SU-DHL-6 (cell line): ENCODE data around the gene FHOD3.

Experiments
- H2AFZ ChIP-seq: fragments of 200-600 bp; sonication (generic); 2 replicates; pipeline ENCODE4 v1.6.1; 2014; ENCODE audit warnings: low read depth, mild to moderate bottlenecking, moderate library complexity, mixed read lengths, antibody characterized with exemption, low read length; ENCODE audit not compliant: severe bottlenecking
- H3F3A ChIP-seq: fragments of 200-600 bp; shearing (Covaris generic); 2 replicates; pipeline ENCODE4 v1.6.0; 2016; ENCODE audit warnings: antibody characterized with exemption, mild to moderate bottlenecking; ENCODE audit not compliant: insufficient read depth
- H3K27ac ChIP-seq: fragments of 200-600 bp; sonication (generic); 2 replicates; pipeline ENCODE4 v1.5.1; 2016; ENCODE audit warnings: low read depth, mild to moderate bottlenecking, low read length, moderate library complexity, mixed read lengths
- H3K27me3 ChIP-seq: fragments of 200-600 bp; sonication (generic), shearing (Covaris generic); 2 replicates; pipeline ENCODE4 v1.6.0; 2014; ENCODE audit warnings: mild to moderate bottlenecking, low read length
- H3K36me3 ChIP-seq: fragments of 200-600 bp; sonication (generic); 2 replicates; pipeline ENCODE4 v1.6.1; 2014; ENCODE audit warnings: mild to moderate bottlenecking, low read length, mixed read lengths
- H3K4me2 ChIP-seq: fragments of 300-600, 200-600 bp; shearing (Covaris generic), sonication (generic); 2 replicates; pipeline ENCODE4 v1.6.0; 2014; ENCODE audit warnings: low read length, low read depth, mild to moderate bottlenecking; ENCODE audit not compliant: poor library complexity, severe bottlenecking
- H3K4me3 ChIP-seq: fragments of 200-600 bp; sonication (generic); 2 replicates; pipeline ENCODE4 v1.5.1; 2014; ENCODE audit warnings: antibody characterized with exemption, low read length, mild to moderate bottlenecking, mixed read lengths; ENCODE audit not compliant: insufficient read depth, poor library complexity, severe bottlenecking
- H3K79me2 ChIP-seq: fragments of 200-600 bp; sonication (generic); 2 replicates; pipeline ENCODE4 v1.6.1; 2014; ENCODE audit warnings: mild to moderate bottlenecking, low read length, moderate library complexity; ENCODE audit not compliant: insufficient read depth
- H3K9ac ChIP-seq: fragments of 200-600 bp; sonication (generic); 2 replicates; pipeline ENCODE4 v1.7.0; 2014; ENCODE audit warnings: mild to moderate bottlenecking, low read length
- H3K9me2 ChIP-seq: fragments of 200-600 bp; sonication (generic); replicated peaks from 2 replicates; pipeline ENCODE4 v1.6.1; 2014; ENCODE audit warnings: low read length; ENCODE audit not compliant: insufficient read depth
- H3K9me3 ChIP-seq: fragments of 200-600 bp; sonication (generic); 2 replicates; pipeline ENCODE4 v1.6.1; 2014; ENCODE audit warnings: low read length, mixed read lengths; ENCODE audit not compliant: insufficient read depth
- H4K20me1 ChIP-seq: fragments of 200-600 bp; sonication (generic); 2 replicates; pipeline ENCODE4 v1.6.1; 2014; ENCODE audit warnings: low read depth, mild to moderate bottlenecking, antibody characterized with exemption, low read length, moderate library complexity, mixed read lengths
- EZH2phosphoT487 ChIP-seq: fragments of 200-600 bp; sonication (generic), shearing (Covaris generic); conservative IDR thresholded peaks from 2 replicates; pipeline ENCODE4 v1.6.1; 2018; ENCODE audit warnings: mild to moderate bottlenecking, antibody characterized with exemption, low read length, moderate library complexity, mixed read lengths
- TF ChIP-seq, protein P1 (sequence below): fragments of 200-600 bp; sonication (generic); IDR thresholded peaks from one replicate; pipeline ENCODE4 v1.5.1; 2017; ENCODE audit warnings: antibody characterized with exemption, mild to moderate bottlenecking, low read length, moderate library complexity; ENCODE audit not compliant: insufficient read depth, poor library complexity, severe bottlenecking

The FHOD3 gene

GRCh38 chr18:36399055-36399454 is 101.5 kb downstream of the FHOD3 start:
- Histone ChIP-seq H3K4me2 (no peak overlapping the region), H2AFZ (no peak overlapping the region), H3K27ac (no peak overlapping the region), H3K9ac (no peak overlapping the region), H3F3A (no peaks in the 10 kb centered on the region), H3K9me2 (no peaks in the 10 kb centered on the region), H3K79me2 (no peaks in the 10 kb centered on the region), H3K9me3 (no peaks in the 10 kb centered on the region), H4K20me1 (no peaks in the 10 kb centered on the region), H3K27me3 (no peaks in the 10 kb centered on the region; the same call in 1 of the 2 replicates), H3K4me3 (no peak overlapping the region), H3K36me3 (no peaks in the 10 kb centered on the region)
- TF ChIP-seq EZH2phosphoT487 = no peak
- TF ChIP-seq, protein P1, sequence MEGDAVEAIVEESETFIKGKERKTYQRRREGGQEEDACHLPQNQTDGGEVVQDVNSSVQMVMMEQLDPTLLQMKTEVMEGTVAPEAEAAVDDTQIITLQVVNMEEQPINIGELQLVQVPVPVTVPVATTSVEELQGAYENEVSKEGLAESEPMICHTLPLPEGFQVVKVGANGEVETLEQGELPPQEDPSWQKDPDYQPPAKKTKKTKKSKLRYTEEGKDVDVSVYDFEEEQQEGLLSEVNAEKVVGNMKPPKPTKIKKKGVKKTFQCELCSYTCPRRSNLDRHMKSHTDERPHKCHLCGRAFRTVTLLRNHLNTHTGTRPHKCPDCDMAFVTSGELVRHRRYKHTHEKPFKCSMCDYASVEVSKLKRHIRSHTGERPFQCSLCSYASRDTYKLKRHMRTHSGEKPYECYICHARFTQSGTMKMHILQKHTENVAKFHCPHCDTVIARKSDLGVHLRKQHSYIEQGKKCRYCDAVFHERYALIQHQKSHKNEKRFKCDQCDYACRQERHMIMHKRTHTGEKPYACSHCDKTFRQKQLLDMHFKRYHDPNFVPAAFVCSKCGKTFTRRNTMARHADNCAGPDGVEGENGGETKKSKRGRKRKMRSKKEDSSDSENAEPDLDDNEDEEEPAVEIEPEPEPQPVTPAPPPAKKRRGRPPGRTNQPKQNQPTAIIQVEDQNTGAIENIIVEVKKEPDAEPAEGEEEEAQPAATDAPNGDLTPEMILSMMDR = no peak

DNA sequence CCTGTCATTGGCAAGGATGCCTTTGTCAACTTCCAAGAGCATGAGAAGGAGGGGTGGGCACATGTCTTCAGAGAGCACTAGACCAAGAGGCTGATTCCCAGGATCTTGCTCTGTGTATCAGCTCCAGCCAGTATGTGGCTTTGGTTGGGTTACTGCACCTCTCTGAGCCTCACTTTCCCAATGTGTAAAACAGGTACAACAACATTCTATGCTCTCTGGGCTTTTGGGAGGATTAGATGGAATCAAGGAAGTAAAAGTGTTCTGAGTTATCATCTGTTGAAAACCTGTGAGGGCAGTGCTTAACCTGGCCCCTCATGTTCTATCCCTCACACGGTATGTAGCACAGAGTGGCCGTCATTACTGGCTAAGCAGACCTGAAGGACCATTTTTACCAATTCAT is 103.9 kb downstream of the FHOD3 start:
- Histone ChIP-seq H3K27me3 (no peaks in the 10 kb centered on the region), H3K27ac (no peak overlapping the region), H3F3A (no peaks in the 10 kb centered on the region), H2AFZ (no peak overlapping the region), H3K79me2 (no peaks in the 10 kb centered on the region), H3K36me3 (no peaks in the 10 kb centered on the region), H3K9me3 (no peaks in the 10 kb centered on the region), H3K4me2 (no peak overlapping the region), H4K20me1 (no peaks in the 10 kb centered on the region), H3K4me3 (no peak overlapping the region), H3K9me2 (no peaks in the 10 kb centered on the region), H3K9ac (no peak overlapping the region)
- TF ChIP-seq, protein P1 = no peak
- TF ChIP-seq EZH2phosphoT487 = no peak

- no peaks in the 10 kb centered on the region for H3K79me2 ChIP-seq
- no peaks in the 10 kb centered on the region for H4K20me1 ChIP-seq
- TF ChIP-seq, protein P1 = no peak
- TF ChIP-seq EZH2phosphoT487 = no peak
- no peak overlapping the region for H3K27ac ChIP-seq
- no peaks in the 10 kb centered on the region for H3K9me2 ChIP-seq
- no peak overlapping the region for H2AFZ ChIP-seq
- no peak overlapping the region for H3K9ac ChIP-seq
- H3K9me3 ChIP-seq = no peaks in the 10 kb centered on the region
- no peak overlapping the region for H3K4me3 ChIP-seq
- H3K4me2 ChIP-seq = no peak overlapping the region
- no peaks in the 10 kb centered on the region for H3F3A ChIP-seq
- H3K36me3 ChIP-seq = no peaks in the 10 kb centered on the region
- no peaks in the 10 kb centered on the region for H3K27me3 ChIP-seq
Observed at GRCh38 chr18:36402765-36403396, 105.4 kb downstream of the FHOD3 start.
